ENCODE measurements around the gene RTF1. TPM values are rescaled to one million over a fixed set of nuclear protein-coding genes. Genes with fewer than 3 reads are reported as not detected.

RTF1 gene
- polyA plus RNA-seq, 1 of the 3 experiments (the other 2 are of a cell fraction): 27.8 TPM

DNA sequence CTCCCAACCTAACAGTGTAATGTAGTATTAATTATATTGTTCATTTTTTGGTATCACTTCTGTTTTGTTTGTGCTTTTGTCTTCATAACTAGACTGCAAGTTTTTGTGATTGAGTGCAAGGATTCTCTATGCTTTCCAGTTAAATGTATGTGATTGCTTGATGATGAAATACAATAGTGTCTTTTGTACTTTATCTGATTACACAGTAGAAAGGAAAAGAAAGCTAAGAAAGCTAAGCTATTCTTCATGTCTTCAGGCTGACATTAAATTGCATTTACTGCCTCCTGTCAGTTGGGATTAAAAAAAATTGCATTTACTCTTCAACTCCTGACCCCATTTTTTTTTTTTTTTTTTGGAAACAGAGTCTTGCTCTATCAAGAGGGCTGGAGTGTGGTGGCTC lies 28.5 kb downstream of the RTF1 start:
- Histone ChIP-seq H3F3A (replicated peaks; ENCODE audit: insufficient read depth) (peaks cover 8% of the 10 kb centered on the region), H3K27me3 (ENCODE audit: insufficient read depth) (no peaks in the 10 kb centered on the region), H4K20me1 (ENCODE audit: insufficient read depth) (no peaks in the 10 kb centered on the region), H3K4me1 (ENCODE audit: control insufficient read depth in 1 of 2, insufficient read depth in 2 of 2, low read depth in 1 of 2, low read length in 1 of 2) (no peaks in the 10 kb centered on the region), H3K79me2 (ENCODE audit: insufficient read depth) (peaks cover 44% of the 10 kb centered on the region), H3K9me2 (no peaks in the 10 kb centered on the region), H3K4me2 (no peak overlapping the region), H3K4me3 (ENCODE audit: low read depth in 2 of 2, low read length in 1 of 2) (no peak overlapping the region), H2AFZ (ENCODE audit: low read depth) (no peak overlapping the region), H3K36me3 (replicated peaks in 1 of 2; ENCODE audit: control insufficient read depth in 1 of 2, insufficient read depth in 2 of 2, low read length in 1 of 2) (peaks cover 6 to 24% of the 10 kb centered on the region in 2 experiments), H3K9ac (no peak overlapping the region), H3K27ac (ENCODE audit: low read depth in 2 of 2, low read length in 1 of 2) (no peak overlapping the region), H3K9me3 (no peaks in the 10 kb centered on the region)
- POLR2A ChIA-PET: no interaction called here
- TF ChIP-seq TCF12 (IDR thresholded peaks at IDR 0.05): no peak
- DNase-seq: no peak
- CTCF ChIA-PET: interaction anchor here (0.7 to 5.0 kb wide), 2 partner anchors 20 to 215 kb away, joined by 3 to 25 read pairs; no protein-coding TSS in a partner anchor

DNA sequence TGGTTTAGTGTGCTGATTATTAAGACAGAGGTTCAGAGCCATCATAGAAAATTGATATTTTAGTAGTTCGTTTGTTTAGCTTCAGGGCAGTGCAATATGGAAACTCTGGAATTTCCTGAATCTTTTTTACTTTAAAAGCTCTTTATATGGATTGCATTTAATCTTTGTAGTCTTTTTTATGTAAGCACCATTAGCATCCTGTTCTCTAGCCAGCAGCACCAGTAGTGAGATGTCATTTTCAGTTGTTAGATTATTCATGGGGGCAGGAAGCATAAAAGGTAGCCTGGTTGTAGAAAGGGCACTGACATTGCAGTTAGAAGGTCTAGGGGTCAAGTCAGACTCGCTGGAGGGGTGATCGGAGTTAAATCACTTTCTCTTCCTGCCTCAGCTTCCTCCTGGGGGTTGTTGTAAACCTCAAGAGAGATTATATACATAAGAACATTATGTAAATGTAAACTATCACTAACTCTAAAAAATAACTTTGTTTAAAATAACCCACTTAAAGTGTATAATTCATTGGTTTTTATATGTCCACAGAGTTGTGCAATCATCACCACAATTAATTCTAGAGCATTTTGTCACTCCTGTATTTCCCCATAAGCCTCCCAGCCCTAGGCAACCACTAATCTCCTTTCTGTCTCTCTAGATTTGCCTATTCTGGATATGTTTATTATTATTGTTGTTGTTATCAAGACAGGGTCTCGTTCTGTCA lies 45.3 kb downstream of the RTF1 start:
- H3K4me2 ChIP-seq: no peak overlapping the region
- H3K27ac ChIP-seq (ENCODE audit: low read depth in 2 of 2, low read length in 1 of 2): no peak overlapping the region
- peaks cover 20% of the 10 kb centered on the region for H3F3A ChIP-seq (replicated peaks; ENCODE audit: insufficient read depth)
- no peak overlapping the region for H2AFZ ChIP-seq (ENCODE audit: low read depth)
- peaks cover 19 to 53% of the 10 kb centered on the region in 2 experiments for H3K36me3 ChIP-seq (replicated peaks in 1 of 2; ENCODE audit: control insufficient read depth in 1 of 2, insufficient read depth in 2 of 2, low read length in 1 of 2)
- 0 out of 2 replicates have a peak, but pooled peaks cover 5% of the 10 kb centered on the region for H4K20me1 ChIP-seq (ENCODE audit: insufficient read depth)
- H3K4me3 ChIP-seq (ENCODE audit: low read depth in 2 of 2, low read length in 1 of 2): no peak overlapping the region
- peaks cover 11% of the 10 kb centered on the region; the same call in 1 of the 2 replicates for H3K79me2 ChIP-seq (ENCODE audit: insufficient read depth)
- TF ChIP-seq PBX3 (IDR thresholded peaks at IDR 0.05): no peak
- TF ChIP-seq FOSL2 (IDR thresholded peaks at IDR 0.05; ENCODE audit: borderline replicate concordance, low read depth): no peak
- no peak for TF ChIP-seq EZH2phosphoT487 (IDR thresholded peaks at IDR 0.05; ENCODE audit: borderline replicate concordance, low read depth)
- TF ChIP-seq RFX5 (IDR thresholded peaks at IDR 0.05; ENCODE audit: low read length): no peak
- H3K9me2 ChIP-seq: no peaks in the 10 kb centered on the region
- POLR2A ChIA-PET: no interaction called here
- DNase-seq: no peak
- H3K9ac ChIP-seq: no peak overlapping the region
- WGBS (ENCODE audit: low lambda C conversion rate): 95% methylated on average over 4 of the region's 4 CpGs
- no peaks in the 10 kb centered on the region for H3K4me1 ChIP-seq (ENCODE audit: control insufficient read depth in 1 of 2, insufficient read depth in 2 of 2, low read depth in 1 of 2, low read length in 1 of 2)
- CTCF ChIA-PET: no interaction called here
- no peaks in the 10 kb centered on the region for H3K9me3 ChIP-seq
- H3K27me3 ChIP-seq (ENCODE audit: insufficient read depth): no peaks in the 10 kb centered on the region

- Histone ChIP-seq H3F3A (replicated peaks; ENCODE audit: insufficient read depth) (peaks cover 8% of the 10 kb centered on the region), H3K9me2 (no peaks in the 10 kb centered on the region), H2AFZ (ENCODE audit: low read depth) (no peak overlapping the region), H3K9ac (no peak overlapping the region), H4K20me1 (ENCODE audit: insufficient read depth) (0 out of 2 replicates have a peak, but pooled peaks cover 5% of the 10 kb centered on the region), H3K27me3 (ENCODE audit: insufficient read depth) (no peaks in the 10 kb centered on the region), H3K4me2 (no peak overlapping the region), H3K27ac (ENCODE audit: low read depth in 2 of 2, low read length in 1 of 2) (no peak overlapping the region), H3K4me3 (ENCODE audit: low read depth in 2 of 2, low read length in 1 of 2) (no peak overlapping the region), H3K79me2 (ENCODE audit: insufficient read depth) (peaks cover 11% of the 10 kb centered on the region; the same call in 1 of the 2 replicates), H3K9me3 (no peaks in the 10 kb centered on the region), H3K4me1 (ENCODE audit: control insufficient read depth in 1 of 2, insufficient read depth in 2 of 2, low read depth in 1 of 2, low read length in 1 of 2) (no peaks in the 10 kb centered on the region), H3K36me3 (replicated peaks in 1 of 2; ENCODE audit: control insufficient read depth in 1 of 2, insufficient read depth in 2 of 2, low read length in 1 of 2) (peaks cover 14 to 48% of the 10 kb centered on the region in 2 experiments)
- no peak for DNase-seq
- WGBS (ENCODE audit: low lambda C conversion rate): 97% methylated on average over 9 of the region's 9 CpGs
- ChIA-PET POLR2A (interaction anchor here (1.3 kb wide), 1 partner anchor 79 kb away, joined by 5 read pairs; the partner anchor contains the start of gene RPAP1), CTCF (interaction anchor here (0.6 to 3.0 kb wide), 53 partner anchors 8 to 501 kb away, joined by 3 to 33 read pairs (median 5); partner anchors contain the start of genes CHP1, ITPKA, JMJD7 and LTK)
- TF ChIP-seq GABPA (IDR thresholded peaks at IDR 0.05; ENCODE audit: low read depth) (no peak), FOXM1 (IDR thresholded peaks at IDR 0.05; ENCODE audit: low read depth) (no peak), FOXJ3 (CRISPR knock-in tag; IDR thresholded peaks at IDR 0.05) (no peak), TAF1 (IDR thresholded peaks at IDR 0.05; ENCODE audit: borderline replicate concordance, low read depth, low read length) (no peak), EZH2phosphoT487 (IDR thresholded peaks at IDR 0.05; ENCODE audit: borderline replicate concordance, low read depth) (no peak)
- TF ChIP-seq, protein P1, sequence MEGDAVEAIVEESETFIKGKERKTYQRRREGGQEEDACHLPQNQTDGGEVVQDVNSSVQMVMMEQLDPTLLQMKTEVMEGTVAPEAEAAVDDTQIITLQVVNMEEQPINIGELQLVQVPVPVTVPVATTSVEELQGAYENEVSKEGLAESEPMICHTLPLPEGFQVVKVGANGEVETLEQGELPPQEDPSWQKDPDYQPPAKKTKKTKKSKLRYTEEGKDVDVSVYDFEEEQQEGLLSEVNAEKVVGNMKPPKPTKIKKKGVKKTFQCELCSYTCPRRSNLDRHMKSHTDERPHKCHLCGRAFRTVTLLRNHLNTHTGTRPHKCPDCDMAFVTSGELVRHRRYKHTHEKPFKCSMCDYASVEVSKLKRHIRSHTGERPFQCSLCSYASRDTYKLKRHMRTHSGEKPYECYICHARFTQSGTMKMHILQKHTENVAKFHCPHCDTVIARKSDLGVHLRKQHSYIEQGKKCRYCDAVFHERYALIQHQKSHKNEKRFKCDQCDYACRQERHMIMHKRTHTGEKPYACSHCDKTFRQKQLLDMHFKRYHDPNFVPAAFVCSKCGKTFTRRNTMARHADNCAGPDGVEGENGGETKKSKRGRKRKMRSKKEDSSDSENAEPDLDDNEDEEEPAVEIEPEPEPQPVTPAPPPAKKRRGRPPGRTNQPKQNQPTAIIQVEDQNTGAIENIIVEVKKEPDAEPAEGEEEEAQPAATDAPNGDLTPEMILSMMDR (IDR thresholded peaks at IDR 0.05): no peak
Measured at GRCh38 chr15:41464889-41465580, 48.1 kb downstream of the RTF1 start.
